ENCODE results near the gene LHX6.

Gene LHX6

GRCh38 chr9:122228568-122229484 lies at the start of gene LHX6:
Gene LHX6, minus strand, starts transcription at chr9:122228957. Its CDS starts 217 bp downstream, at chr9:122228740.
- DNase-seq (ENCODE audit: low read depth in 1 of 2, low spot score in 1 of 2), result no peak

GRCh38 chr9:122277285-122277897 lies 48.6 kb upstream of the LHX6 start:
- DNase-seq (ENCODE audit: low read depth in 1 of 2, low spot score in 1 of 2), result no peak

- DNase-seq (ENCODE audit: low read depth in 1 of 2, low spot score in 1 of 2), result no peak
These were observed 47.3 kb upstream of the LHX6 start for GRCh38 chr9:122276096-122276495.

DNA sequence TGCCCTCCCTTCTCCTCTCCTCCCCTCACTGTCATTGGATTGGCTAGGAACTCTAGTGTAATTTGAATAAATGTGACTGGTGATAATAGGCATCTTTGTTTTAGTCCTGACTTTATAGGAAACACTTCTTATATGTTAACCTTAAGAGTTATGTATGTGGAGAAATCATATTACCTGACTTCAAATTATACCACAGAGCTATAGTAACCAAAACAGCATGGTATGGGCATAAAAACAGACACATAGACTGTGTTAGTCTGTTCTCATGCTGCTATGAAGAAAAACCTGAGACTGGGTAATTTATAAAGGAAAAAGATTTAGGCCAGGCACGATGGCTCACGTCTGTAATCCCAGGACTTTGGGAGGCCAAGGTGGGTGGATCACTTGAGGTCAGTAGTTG lies 45.3 kb upstream of the LHX6 start:
- no peak for DNase-seq (ENCODE audit: low read depth in 1 of 2, low spot score in 1 of 2)

- no peak for DNase-seq (ENCODE audit: low read depth in 1 of 2, low spot score in 1 of 2)
These were observed 39.5 kb upstream of the LHX6 start for GRCh38 chr9:122268041-122268814.

GRCh38 chr9:122265149-122265915 lies 36.6 kb upstream of the LHX6 start:
- DNase-seq (ENCODE audit: low read depth in 1 of 2, low spot score in 1 of 2), result no peak

DNA sequence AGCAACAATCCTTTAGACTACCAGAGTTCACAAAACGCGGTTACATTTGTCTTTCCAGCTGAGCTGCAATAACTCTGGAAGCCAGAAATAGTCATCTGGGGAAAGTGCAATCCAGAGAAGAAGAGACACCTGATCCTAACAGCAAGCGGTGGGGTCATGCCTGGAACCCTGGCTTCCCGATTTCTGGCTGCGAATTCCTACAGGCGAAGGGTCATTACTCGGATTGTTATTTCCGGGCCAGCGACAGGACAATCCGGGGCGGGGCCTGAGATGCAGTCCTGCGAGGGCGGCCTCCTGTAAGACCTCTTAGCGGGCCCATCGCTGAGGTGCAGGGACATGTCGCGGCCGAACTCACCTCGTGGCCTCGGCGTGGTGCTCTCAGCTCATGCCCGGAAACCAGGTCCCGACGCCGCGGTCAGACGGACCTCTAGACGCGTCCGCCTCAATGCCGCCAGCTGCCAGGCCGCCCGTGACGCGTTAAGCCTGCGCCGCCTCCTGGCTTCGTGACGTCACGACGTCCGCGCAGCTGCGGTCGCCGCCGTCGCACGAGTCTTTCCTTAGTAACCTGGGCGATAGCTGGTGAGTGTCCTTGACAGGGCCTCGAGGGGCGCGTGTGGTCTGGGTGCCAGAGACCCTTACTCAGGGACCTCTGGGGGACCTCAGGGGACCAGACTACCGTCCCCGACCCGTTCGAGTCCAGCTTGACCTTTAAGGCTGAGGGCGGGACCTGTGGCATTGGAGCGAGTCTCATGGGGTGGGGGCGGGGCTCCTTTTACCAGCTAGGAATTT lies 35.8 kb upstream of the LHX6 start, which contains the start of the genes MRRF and RBM18:
Gene MRRF, plus strand, starts transcription at position 523 of the 789 bp plus-strand sequence. CDS start 6,010 bp downstream, outside the sequence.
Gene RBM18, minus strand, starts transcription at position 481 of the 789 bp plus-strand sequence. CDS start 3,348 bp downstream, outside the sequence.
- DNase-seq (ENCODE audit: low read depth in 1 of 2, low spot score in 1 of 2), result peak; percentile 72 to 87

DNA sequence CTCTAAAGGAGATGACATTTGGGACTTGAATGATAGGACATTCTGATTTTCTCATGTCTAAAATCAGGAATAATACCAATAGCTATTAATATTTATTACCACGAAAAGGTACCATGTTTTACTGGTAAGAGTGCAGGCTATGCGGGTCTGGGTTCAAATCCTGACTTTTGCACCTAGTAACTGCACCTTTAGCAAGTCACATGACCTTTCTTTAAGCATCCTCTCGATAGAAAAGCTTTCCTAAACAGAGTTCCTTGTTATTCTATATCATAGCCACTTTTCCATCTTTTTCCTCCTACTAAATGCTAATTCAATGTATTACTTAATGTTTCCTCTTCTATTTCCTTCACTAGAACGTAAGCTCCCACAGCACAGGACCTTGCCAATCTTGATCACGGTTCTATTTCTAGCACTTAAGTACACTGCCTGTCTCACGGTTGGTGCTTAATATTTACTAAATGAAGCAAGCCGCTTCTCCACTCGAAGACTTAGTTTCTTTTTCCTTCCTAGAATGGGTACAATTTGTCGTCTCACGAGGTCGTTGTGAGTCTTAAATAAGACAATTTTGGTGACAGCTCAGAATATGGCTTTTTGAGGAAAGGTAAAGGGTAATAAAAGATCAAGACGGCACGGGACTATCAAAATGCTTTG lies 35.1 kb upstream of the LHX6 start:
- no peak for DNase-seq (ENCODE audit: low read depth in 1 of 2, low spot score in 1 of 2)

- DNase-seq (ENCODE audit: low read depth in 1 of 2, low spot score in 1 of 2), result no peak
These were observed 33.3 kb upstream of the LHX6 start for GRCh38 chr9:122262073-122262472.

DNA sequence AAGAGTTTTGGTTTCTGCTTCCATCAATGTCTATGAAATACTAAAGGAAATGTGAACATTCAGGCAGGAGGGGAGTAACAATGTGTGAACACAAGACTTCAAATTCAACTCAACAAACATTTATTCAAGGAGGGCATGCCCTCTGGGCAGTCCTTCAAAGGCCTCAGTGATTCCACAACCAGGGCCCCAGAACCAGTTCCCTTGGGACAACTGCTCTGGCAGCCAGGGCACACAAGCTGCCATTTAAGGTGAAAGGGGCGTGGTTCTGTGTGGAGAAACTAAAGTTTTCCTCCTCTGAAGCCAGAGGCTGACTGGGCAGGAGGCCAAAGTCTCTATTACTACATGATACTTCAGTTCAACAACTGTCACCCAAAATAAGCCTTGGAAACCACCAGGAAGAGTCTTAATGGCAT lies 32.7 kb upstream of the LHX6 start:
- DNase-seq (ENCODE audit: low read depth in 1 of 2, low spot score in 1 of 2), result no peak

GRCh38 chr9:122258886-122259415 lies 30.2 kb upstream of the LHX6 start:
- DNase-seq (ENCODE audit: low read depth in 1 of 2, low spot score in 1 of 2), result no peak

GRCh38 chr9:122256206-122256605 lies 27.4 kb upstream of the LHX6 start:
- no peak for DNase-seq (ENCODE audit: low read depth in 1 of 2, low spot score in 1 of 2)

- no peak for DNase-seq (ENCODE audit: low read depth in 1 of 2, low spot score in 1 of 2)
These were observed 26.0 kb upstream of the LHX6 start for GRCh38 chr9:122254761-122255160.

DNA sequence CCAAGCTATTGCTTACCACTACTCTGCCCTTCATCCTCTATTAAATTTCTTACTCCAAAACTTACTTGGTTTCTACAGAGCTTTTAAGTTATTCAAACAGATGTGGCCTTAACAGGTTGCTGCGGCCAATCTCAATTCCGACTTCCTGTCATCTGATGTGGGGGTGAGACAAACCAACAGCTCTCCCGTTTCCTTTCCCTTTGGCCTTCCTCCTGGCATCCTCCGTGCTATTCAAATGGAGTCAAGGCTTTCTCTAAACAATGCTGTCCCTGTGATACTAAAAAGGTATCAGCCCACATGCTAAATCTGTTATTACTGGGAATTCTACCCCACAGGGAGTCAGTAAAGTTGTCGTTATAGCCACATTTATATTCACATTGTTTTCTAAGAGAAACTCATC lies 24.0 kb upstream of the LHX6 start:
- DNase-seq (ENCODE audit: low read depth in 1 of 2, low spot score in 1 of 2), result no peak

DNA sequence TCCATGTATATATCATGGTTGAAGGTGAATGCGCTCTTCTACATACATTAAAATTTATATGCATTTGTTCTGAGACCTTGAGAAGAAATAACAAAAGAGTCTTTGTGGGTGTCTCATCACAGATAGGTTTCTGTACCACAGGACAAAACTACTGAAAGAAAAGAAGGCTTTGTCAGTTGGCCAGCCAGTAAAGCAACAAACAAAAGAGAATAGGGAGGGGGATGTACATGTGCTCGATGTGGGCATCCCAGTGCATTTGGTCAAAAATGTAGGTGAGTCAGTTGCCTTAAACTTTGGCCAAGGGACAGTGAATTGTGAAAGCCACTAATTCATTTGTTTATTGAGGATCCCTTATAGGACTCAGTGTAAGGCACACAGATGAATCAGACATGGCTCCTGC lies 22.6 kb upstream of the LHX6 start:
- DNase-seq (ENCODE audit: low read depth in 1 of 2, low spot score in 1 of 2), result no peak

DNA sequence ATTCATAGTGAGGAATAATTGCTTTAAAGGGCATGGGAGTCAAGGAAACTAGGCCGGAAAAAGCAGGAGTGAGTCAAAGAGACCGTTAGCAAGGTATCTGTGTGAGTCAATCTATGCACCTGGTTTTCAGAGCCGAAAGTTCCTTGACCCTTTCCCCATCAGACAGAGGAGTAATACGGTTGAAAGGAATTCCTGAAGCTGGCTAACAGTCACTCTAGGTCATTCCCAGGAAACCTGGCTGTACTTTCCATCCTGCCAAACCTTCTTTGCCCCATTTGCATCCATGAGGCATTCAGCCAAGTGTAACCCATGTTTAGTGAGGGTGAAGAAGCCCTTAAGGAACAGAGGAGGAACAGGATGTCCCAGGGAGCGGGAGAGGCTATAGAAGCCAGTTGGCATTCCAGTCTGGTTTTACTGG lies 19.7 kb upstream of the LHX6 start:
- DNase-seq (ENCODE audit: low read depth in 1 of 2, low spot score in 1 of 2), result no peak

DNA sequence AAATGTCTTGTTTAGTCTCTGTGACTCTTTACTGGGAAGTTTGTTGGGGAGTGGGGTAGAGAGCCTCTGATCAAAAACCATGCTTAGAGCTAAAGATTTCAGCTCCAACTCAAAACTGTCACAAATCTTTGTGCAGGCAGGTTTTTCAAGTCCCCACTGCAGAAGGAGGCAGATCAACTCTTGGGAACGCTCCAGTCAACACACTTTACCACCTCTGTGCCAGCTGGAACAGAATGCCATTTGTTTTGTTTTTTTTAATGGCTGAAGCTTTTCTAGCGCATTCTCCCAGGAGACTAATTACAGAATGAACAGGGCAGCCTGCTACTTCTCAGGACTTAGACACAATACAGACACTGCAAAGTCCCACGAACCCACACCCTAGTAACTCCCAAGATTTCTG lies 17.9 kb upstream of the LHX6 start:
- DNase-seq (ENCODE audit: low read depth in 1 of 2, low spot score in 1 of 2), result no peak

DNA sequence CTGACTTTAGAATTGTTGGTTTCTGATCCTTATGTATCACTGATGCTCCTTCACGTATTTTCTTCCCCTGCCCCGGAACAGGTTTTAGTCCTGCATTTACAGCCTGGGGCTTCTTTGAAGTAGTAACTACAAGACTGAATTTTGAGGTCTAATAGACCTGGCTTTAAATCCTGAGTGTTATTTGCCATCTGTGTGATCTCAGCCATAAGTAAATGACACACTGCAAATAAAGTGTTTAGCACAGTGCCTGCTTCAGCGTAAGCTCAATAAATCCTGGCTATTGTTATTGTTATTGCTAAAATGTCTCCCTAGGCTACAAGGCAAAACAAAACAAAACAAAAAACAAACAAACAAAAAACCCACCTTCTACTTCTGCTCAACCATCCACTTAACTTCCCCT lies 15.6 kb upstream of the LHX6 start:
- no peak for DNase-seq (ENCODE audit: low read depth in 1 of 2, low spot score in 1 of 2)

DNA sequence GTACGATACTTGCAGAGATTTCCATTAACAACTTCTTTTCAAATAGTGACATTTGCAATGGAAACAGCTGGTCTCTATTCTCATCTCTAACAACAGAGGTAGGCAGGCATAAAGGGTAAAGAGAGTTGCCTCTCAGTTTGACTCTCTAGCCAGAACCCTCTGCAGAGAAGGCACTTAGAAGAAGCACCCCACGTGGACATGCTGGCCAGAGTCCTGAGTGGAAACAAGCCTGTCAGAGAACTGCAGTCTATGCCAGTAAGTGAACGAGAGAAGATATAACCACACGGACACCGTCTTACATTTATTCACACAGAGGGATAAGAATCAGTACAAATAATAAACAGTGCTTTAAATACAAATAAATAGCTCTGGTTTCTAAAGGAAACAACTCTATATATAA lies 11.0 kb upstream of the LHX6 start:
- DNase-seq (ENCODE audit: low read depth in 1 of 2, low spot score in 1 of 2), result no peak

Data from stimulated activated CD4-positive, alpha-beta T cell treated with anti-CD3 and anti-CD28 coated beads, Interleukin-15, amount 100 ng/mL, for 1 hour (primary cell).